DMS79 treated with DMSO at 0.1 percent for 48 hours (cell line): ENCODE results near the gene COL8A1.

Source experiments
- DNase-seq: peaks from one replicate; lab custom pipeline; 2025; lab: John Stamatoyannopoulos, UW

The COL8A1 gene

GRCh38 chr3:99674086-99674789 is 35.8 kb downstream of the COL8A1 start:
- DNase-seq = no peak

- no peak for DNase-seq
These were observed 39.6 kb downstream of the COL8A1 start for GRCh38 chr3:99678023-99678422.

- DNase-seq = no peak
These were observed 40.5 kb downstream of the COL8A1 start for GRCh38 chr3:99678896-99679295.

- DNase-seq = no peak
These were observed 43.1 kb downstream of the COL8A1 start for GRCh38 chr3:99681512-99681911.

- DNase-seq = no peak
These were observed 43.6 kb downstream of the COL8A1 start for GRCh38 chr3:99681976-99682375.

- DNase-seq = no peak
These were observed 45.1 kb downstream of the COL8A1 start for GRCh38 chr3:99683465-99683864.

- no peak for DNase-seq
These were observed 45.5 kb downstream of the COL8A1 start for GRCh38 chr3:99683876-99684275.

- DNase-seq = no peak
These were observed 46.2 kb downstream of the COL8A1 start for GRCh38 chr3:99684644-99685043.

- no peak for DNase-seq
These were observed 48.1 kb downstream of the COL8A1 start for GRCh38 chr3:99686469-99686868.

- DNase-seq = peak; percentile 3
These were observed 48.7 kb downstream of the COL8A1 start for GRCh38 chr3:99686955-99687612.

GRCh38 chr3:99690761-99691369 is 52.5 kb downstream of the COL8A1 start:
- no peak for DNase-seq

GRCh38 chr3:99693636-99694035 is 55.2 kb downstream of the COL8A1 start:
- DNase-seq = no peak

- DNase-seq = no peak
These were observed 58.1 kb downstream of the COL8A1 start for GRCh38 chr3:99696497-99696896.

GRCh38 chr3:99697250-99697649 is 58.9 kb downstream of the COL8A1 start:
- DNase-seq = no peak

- no peak for DNase-seq
These were observed 60.5 kb downstream of the COL8A1 start for GRCh38 chr3:99698932-99699331.

- no peak for DNase-seq
These were observed 61.4 kb downstream of the COL8A1 start for GRCh38 chr3:99699841-99700240.

- DNase-seq = no peak
These were observed 62.4 kb downstream of the COL8A1 start for GRCh38 chr3:99700631-99701268.

- DNase-seq = no peak
These were observed 64.9 kb downstream of the COL8A1 start for GRCh38 chr3:99702953-99703943.

GRCh38 chr3:99704417-99704816 is 66.0 kb downstream of the COL8A1 start:
- DNase-seq = no peak

- DNase-seq = no peak
These were observed 68.0 kb downstream of the COL8A1 start for GRCh38 chr3:99706410-99706809.

GRCh38 chr3:99708207-99708745 is 69.9 kb downstream of the COL8A1 start:
- no peak for DNase-seq
